Spleen (tissue), 11 donors: Measurements from ENCODE around the gene NR3C2. TPM values are rescaled to one million over a fixed set of nuclear protein-coding genes. Genes with fewer than 3 reads are reported as not detected.

Source experiments
- DNase-seq: peaks from one replicate; pipeline ENCODE4 v3.0.0-alpha.2; 2020
- H3K27ac ChIP-seq, 8 donors: fragments of 200-600 bp; sonication (generic) in 7 of 8; 1 replicate in 4 of 8; 2 replicates in 4 of 8; pipeline versions ENCODE4 v1.5.0 to v1.8.0; 2016 to 2021; ENCODE audit warnings: inconsistent platforms in 4 of 8, mild to moderate bottlenecking in 4 of 8, moderate library complexity in 1 of 8
- H3K27me3 ChIP-seq, 7 donors: fragments of 200-600 bp; sonication (generic) in 6 of 7; replicated peaks in 1 of 7; 1 replicate in 4 of 7; 2 replicates in 3 of 7; pipeline versions ENCODE4 v1.5.0 to v1.8.0; 2016 to 2021; ENCODE audit warnings: inconsistent platforms in 3 of 7, mild to moderate bottlenecking in 1 of 7
- H3K36me3 ChIP-seq, 6 donors: fragments of 200-600 bp; sonication (generic) in 5 of 6; 1 replicate in 4 of 6; 2 replicates in 2 of 6; pipeline versions ENCODE4 v1.5.0 to v1.8.0; 2016 to 2021; ENCODE audit warnings: inconsistent platforms in 2 of 6
- H3K4me1 ChIP-seq, 6 donors: fragments of 200-600 bp; sonication (generic) in 5 of 6; 1 replicate in 3 of 6; 2 replicates in 3 of 6; pipeline versions ENCODE4 v1.5.0 to v1.8.0; 2016 to 2021; ENCODE audit warnings: inconsistent platforms in 3 of 6
- H3K4me3 ChIP-seq, 8 donors: fragments of 200-600 bp; sonication (generic) in 7 of 8; 1 replicate in 4 of 8; 2 replicates in 4 of 8; pipeline versions ENCODE4 v1.5.0 to v1.8.0; 2016 to 2021; ENCODE audit warnings: inconsistent platforms in 4 of 8, mild to moderate bottlenecking in 4 of 8, moderate library complexity in 2 of 8
- H3K9me3 ChIP-seq, 8 donors: fragments of 200-600 bp; sonication (generic) in 7 of 8; 1 replicate in 4 of 8; 2 replicates in 4 of 8; pipeline versions ENCODE4 v1.5.0 to v1.8.0; 2016 to 2021; ENCODE audit warnings: inconsistent platforms in 4 of 8
- CTCF ChIP-seq, 11 experiments: fragments of 200-600 bp in 7 of 11; fragments of 450-650 bp in 4 of 11; sonication (generic) in 4 of 11; IDR thresholded peaks in 8 of 11; conservative IDR thresholded peaks in 3 of 11; 1 replicate in 7 of 11; 2 replicates in 4 of 11; pipeline versions ENCODE4 v1.4.0 to v1.8.0; 2016 to 2021; ENCODE audit warnings: antibody characterized with exemption in 11 of 11, inconsistent platforms in 4 of 11, mild to moderate bottlenecking in 1 of 11
- POLR2A ChIP-seq, 3 donors: fragments of 450-650 bp; IDR thresholded peaks; one replicate each; pipeline ENCODE4 v1.5.1; 2017; ENCODE audit warnings: antibody characterized with exemption in 3 of 3, mild to moderate bottlenecking in 1 of 3
- POLR2AphosphoS5 ChIP-seq, 3 donors: sonication (generic); formaldehyde crosslinking; IDR thresholded peaks; one replicate each; pipeline ENCODE4 v1.5.1; 2017; ENCODE audit warnings: antibody characterized with exemption in 3 of 3
- WGBS, 5 donors: extraction: QIAGEN DNeasy Blood & Tissue Kit in 3 of 5; methylation state at CpG; one replicate each; pipeline versions ENCODE4 v1.1.5 to v1.1.7; 2013 to 2018; 5-methylcytosine and 5-hydroxymethylcytosine counted together
- intact Hi-C: fragments of 100-400 bp; cut with DNase I; formaldehyde crosslinking; loops from one replicate; pipeline ENCODE4 v1.15.0; 2023; ENCODE audit warnings: low total_unique reads
- polyA plus RNA-seq, 3 donors: library from polyadenylated mRNA; stranded (reverse); fragments of 200-250 nt; gene quantifications; one replicate each; pipeline ENCODE4 v1.2.1, GENCODE V29; 2013
- total RNA-seq, 7 donors: library from RNA; depleted of rRNA in 3 of 7; stranded (reverse); fragments of >200 nt in 3 of 7; fragmentation: NEBNext Ultra II Directional in 4 of 7; extraction: Animal tissue kit (Norgen Biotek cat#: 25700) in 4 of 7; gene quantifications; one replicate each; pipeline versions ENCODE4 v1.1.0 to v1.2.1, GENCODE V29; 2016 to 2021
- donor health status: healthy with polysubstance abuse.
- donor health status: DM: no; HTN: no; CAD: no; lungs with moderate emphysema.
- donor health status: DM: no; HTN: no; CAD: no.
- donor health status: Bipolar disorder and iron deficiency.
- donor health status: healthy.
- donor health status: DM: no; HTN: no; CAD: no.
- donor health status: DM: yes; HTN: yes; CAD: no.

Gene NR3C2
- total and polyA plus RNA-seq, 10 donors: 1.2 to 25.9 (median 16.2) TPM

DNA sequence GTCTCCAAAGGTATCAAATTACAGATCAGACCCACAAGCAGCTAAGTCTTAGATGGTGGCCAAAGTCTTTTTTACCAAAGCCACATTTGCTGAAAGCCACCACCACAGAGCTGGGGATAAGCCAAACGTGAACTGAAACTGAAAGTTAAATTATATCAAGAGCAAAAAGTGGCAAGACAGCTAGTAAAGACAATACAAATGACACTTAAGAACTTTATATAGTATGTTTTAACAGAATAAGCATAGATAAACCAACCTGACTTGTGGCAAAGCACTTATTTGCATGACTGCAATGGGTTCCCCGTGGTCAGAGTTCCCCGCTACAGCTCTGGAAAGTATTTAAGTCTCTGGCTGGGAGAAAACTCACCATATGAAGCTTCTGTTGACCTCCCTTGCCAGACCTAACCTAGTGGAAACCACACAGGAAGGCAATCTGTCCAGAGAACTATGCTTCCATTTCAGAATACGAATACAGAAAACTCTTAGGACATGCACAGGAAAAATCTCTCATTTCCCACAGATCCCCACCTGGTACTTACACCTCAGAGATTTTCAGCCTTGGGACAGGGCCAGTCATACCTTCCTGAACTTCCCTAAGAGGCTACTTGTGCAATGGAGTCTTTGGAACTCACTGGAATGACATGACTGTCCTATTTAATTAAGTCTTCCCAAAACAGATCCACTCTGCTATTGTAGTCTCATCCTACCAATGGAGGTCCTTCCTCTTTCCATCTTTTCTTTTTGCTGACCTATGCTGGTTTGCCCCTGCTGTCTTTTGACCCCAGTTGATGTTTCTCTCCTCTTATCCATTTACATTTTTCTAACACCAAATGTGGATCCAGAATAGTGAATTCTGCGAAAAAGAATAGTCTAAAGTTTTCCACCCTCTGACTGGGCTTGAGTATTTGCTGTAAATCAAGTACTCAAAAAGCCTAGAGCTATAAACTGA lies 225.1 kb downstream of the NR3C2 start:
- Histone ChIP-seq H3K27me3 (no peaks in the 10 kb centered on the region), H3K9me3 (no peaks in the 10 kb centered on the region), H3K36me3 (peaks cover 0 to 6% (median 0%) of the 10 kb centered on the region in 6 donors), H3K27ac (peak overlapping the region in 5 of 8 donors; percentile 22 to 69 (median 59)), H3K4me3 (peak overlapping the region in 2 of 8 donors; percentile 8 to 55), H3K4me1 (peaks cover 0 to 30% (median 8%) of the 10 kb centered on the region in 6 donors)
- no peak for DNase-seq
- no peak for TF ChIP-seq CTCF (IDR thresholded peaks at IDR 0.05 in 8 of 11, conservative IDR thresholded peaks at IDR 0.05 in 3 of 11)
- no peak for TF ChIP-seq POLR2A (IDR thresholded peaks at IDR 0.05)
- no peak for TF ChIP-seq POLR2AphosphoS5 (IDR thresholded peaks at IDR 0.05)
- 25 to 36% (median 31%) methylated on average over 5 of the region's 5 CpGs for WGBS, 5 donors
- intact Hi-C loops: no loop called here

DNA sequence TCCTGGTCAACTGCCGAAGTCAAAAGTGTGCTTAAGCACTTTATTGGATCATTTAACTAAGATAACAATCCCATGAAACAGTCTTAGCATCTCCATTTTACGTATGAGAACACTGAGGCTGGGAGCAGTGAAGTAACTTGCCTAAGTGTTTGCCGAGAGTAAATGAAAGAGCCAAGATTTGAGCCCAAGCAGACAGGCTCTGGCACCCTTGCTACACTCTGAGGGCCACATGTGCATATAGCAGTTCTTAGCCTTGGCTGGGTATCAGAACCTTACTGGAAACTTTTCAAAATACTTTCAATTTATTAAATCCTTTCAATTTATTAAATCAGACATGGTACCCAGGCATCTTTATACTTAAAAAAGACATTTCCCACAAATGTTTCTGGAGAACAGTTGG lies 225.9 kb downstream of the NR3C2 start:
- Histone ChIP-seq H3K4me3 (peak overlapping the region in 1 of 8 donors; percentile 55), H3K27ac (peak overlapping the region in 3 of 8 donors; percentile 59 to 69 (median 66)), H3K27me3 (no peaks in the 10 kb centered on the region), H3K4me1 (peaks cover 0 to 30% (median 8%) of the 10 kb centered on the region in 6 donors), H3K36me3 (peaks cover 0 to 6% (median 0%) of the 10 kb centered on the region in 6 donors), H3K9me3 (no peaks in the 10 kb centered on the region)
- no peak for DNase-seq
- intact Hi-C loops: no loop called here
- WGBS, 5 donors: 86 to 98% (median 89%) methylated on average over 3 of the region's 3 CpGs
- TF ChIP-seq CTCF (IDR thresholded peaks at IDR 0.05 in 8 of 11, conservative IDR thresholded peaks at IDR 0.05 in 3 of 11): no peak
- TF ChIP-seq POLR2A (IDR thresholded peaks at IDR 0.05): no peak
- TF ChIP-seq POLR2AphosphoS5 (IDR thresholded peaks at IDR 0.05): no peak

- Histone ChIP-seq H3K9me3 (no peaks in the 10 kb centered on the region), H3K27me3 (no peaks in the 10 kb centered on the region), H3K4me3 (no peak overlapping the region), H3K27ac (no peak overlapping the region), H3K4me1 (peaks cover 0 to 30% (median 8%) of the 10 kb centered on the region in 6 donors), H3K36me3 (peaks cover 0 to 3% (median 0%) of the 10 kb centered on the region in 6 donors)
- TF ChIP-seq POLR2A (IDR thresholded peaks at IDR 0.05) (no peak), POLR2AphosphoS5 (IDR thresholded peaks at IDR 0.05) (no peak), CTCF (IDR thresholded peaks at IDR 0.05 in 8 of 11, conservative IDR thresholded peaks at IDR 0.05 in 3 of 11) (no peak)
- intact Hi-C loops: no loop called here
- DNase-seq: no peak
- 66 to 96% (median 85%) methylated on average over 3 of the region's 3 CpGs for WGBS, 5 donors
Observed at GRCh38 chr4:148215202-148215601, 227.0 kb downstream of the NR3C2 start.

DNA sequence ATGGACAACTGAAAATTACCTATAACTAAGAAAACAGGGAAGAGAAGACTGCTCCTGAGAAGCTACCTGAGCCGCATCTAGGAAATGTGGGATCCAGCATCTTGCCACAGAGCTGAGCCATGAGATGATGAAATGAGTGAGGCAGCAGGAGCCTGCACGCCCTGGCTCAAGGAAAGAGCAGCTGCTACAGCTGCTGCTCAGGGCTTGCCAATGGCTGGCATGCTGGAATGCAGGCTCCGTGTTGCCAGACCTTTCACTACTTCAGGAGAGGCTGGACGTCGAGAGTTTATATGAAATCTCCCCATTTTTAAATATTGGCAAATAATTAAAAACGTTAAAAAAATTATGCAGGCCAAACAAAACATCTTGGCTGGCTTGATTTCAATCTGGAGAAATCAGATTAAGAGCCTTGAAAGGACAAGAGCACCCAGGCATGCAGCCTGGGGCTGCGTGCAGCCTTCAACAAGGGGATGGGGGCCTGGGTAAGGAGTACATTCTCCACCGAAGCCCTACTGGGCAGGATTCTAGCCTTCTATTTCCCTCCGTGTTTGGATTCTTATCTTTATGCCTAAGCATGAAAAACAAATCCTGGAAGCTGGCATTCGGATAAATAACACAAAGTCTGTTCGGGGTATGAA lies 227.6 kb downstream of the NR3C2 start:
- no peaks in the 10 kb centered on the region for H3K27me3 ChIP-seq
- 77 to 88% (median 87%) methylated on average over 11 of the region's 11 CpGs for WGBS, 5 donors
- H3K4me3 ChIP-seq: no peak overlapping the region
- TF ChIP-seq POLR2AphosphoS5 (IDR thresholded peaks at IDR 0.05): no peak
- TF ChIP-seq CTCF (IDR thresholded peaks at IDR 0.05 in 8 of 11, conservative IDR thresholded peaks at IDR 0.05 in 3 of 11): no peak
- no peak for TF ChIP-seq POLR2A (IDR thresholded peaks at IDR 0.05)
- no peak for DNase-seq
- no peak overlapping the region for H3K27ac ChIP-seq
- no peaks in the 10 kb centered on the region for H3K36me3 ChIP-seq
- H3K4me1 ChIP-seq: peaks cover 0 to 30% (median 8%) of the 10 kb centered on the region in 6 donors
- intact Hi-C loops: no loop called here
- H3K9me3 ChIP-seq: no peaks in the 10 kb centered on the region
